HepG2 (cell line): ENCODE results near the gene PPIL6. TPM values are rescaled to one million over a fixed set of nuclear protein-coding genes. Genes with fewer than 3 reads are reported as not detected.

Source experiments
- DNMT1 ChIP-seq: sonication (generic); formaldehyde crosslinking; IDR thresholded peaks from 2 replicates; pipeline ENCODE4 v1.5.1; 2020; ENCODE audit warnings: mild to moderate bottlenecking, missing genetic modification reagents
- FIP1L1 ChIP-seq: fragments of 200-400 bp; formaldehyde crosslinking; IDR thresholded peaks from 2 replicates; pipeline ENCODE4 v1.6.1; 2018; ENCODE audit warnings: low read depth, mild to moderate bottlenecking, low read length, moderate library complexity, borderline replicate concordance; ENCODE audit not compliant: insufficient read depth
- HES4 ChIP-seq: sonication (generic); formaldehyde crosslinking; IDR thresholded peaks from 2 replicates; pipeline ENCODE4 v1.9.0; 2021; ENCODE audit warnings: mild to moderate bottlenecking, missing genetic modification reagents, borderline replicate concordance
- JUN ChIP-seq: sonication (generic); formaldehyde crosslinking; IDR thresholded peaks from 2 replicates; pipeline ENCODE4 v1.4.0; 2020; ENCODE audit warnings: mild to moderate bottlenecking, missing genetic modification reagents
- KLF15 ChIP-seq: sonication (generic); formaldehyde crosslinking; IDR thresholded peaks from 2 replicates; pipeline ENCODE4 v1.8.1; 2023; ENCODE audit warnings: borderline replicate concordance, mild to moderate bottlenecking, inconsistent platforms, missing genetic modification reagents, mixed read lengths
- LBX2 ChIP-seq: sonication (generic); formaldehyde crosslinking; IDR thresholded peaks from 2 replicates; pipeline ENCODE4 v1.5.0; 2020; ENCODE audit warnings: missing genetic modification reagents, mild to moderate bottlenecking, borderline replicate concordance
- NFIB ChIP-seq: sonication (generic); formaldehyde crosslinking; IDR thresholded peaks from 2 replicates; pipeline ENCODE4 v1.9.0; 2021; ENCODE audit warnings: missing genetic modification reagents, mild to moderate bottlenecking, borderline replicate concordance
- NKX3-1 ChIP-seq: sonication (generic); formaldehyde crosslinking; IDR thresholded peaks from 2 replicates; pipeline ENCODE4 v1.5.0; 2020; ENCODE audit warnings: missing genetic modification reagents
- PRPF4 ChIP-seq: fragments of 200-400 bp; formaldehyde crosslinking; IDR thresholded peaks from 2 replicates; pipeline ENCODE4 v1.6.1; 2016; ENCODE audit warnings: low read length, low read depth; ENCODE audit not compliant: poor library complexity, severe bottlenecking
- RORA ChIP-seq: sonication (generic); formaldehyde crosslinking; IDR thresholded peaks from 2 replicates; pipeline ENCODE4 v1.5.0; 2020; ENCODE audit warnings: mild to moderate bottlenecking, missing genetic modification reagents, moderate library complexity
- SIN3B ChIP-seq: fragments of 150-350 bp; IDR thresholded peaks from 2 replicates; pipeline ENCODE4 v1.6.1; 2014; ENCODE audit warnings: low read length
- XRCC5 ChIP-seq: fragments of 200-400 bp; formaldehyde crosslinking; optimal IDR thresholded peaks from 2 replicates; pipeline ENCODE3; 2017; ENCODE audit warnings: mild to moderate bottlenecking, low read length
- ZBTB7B ChIP-seq: sonication (generic); formaldehyde crosslinking; IDR thresholded peaks from 2 replicates; pipeline ENCODE4 v1.4.0; 2020; ENCODE audit warnings: missing genetic modification reagents
- ZFP90 ChIP-seq: sonication (generic); formaldehyde crosslinking; IDR thresholded peaks from 2 replicates; pipeline ENCODE4 v1.8.0; 2022; ENCODE audit warnings: missing genetic modification reagents, mild to moderate bottlenecking, inconsistent platforms, borderline replicate concordance
- ZNF337 ChIP-seq: sonication (generic); formaldehyde crosslinking; IDR thresholded peaks from 2 replicates; pipeline ENCODE4 v1.5.1; 2020; ENCODE audit warnings: missing genetic modification reagents, low read depth, mild to moderate bottlenecking, borderline replicate concordance
- ZNF367 ChIP-seq: sonication (generic); formaldehyde crosslinking; IDR thresholded peaks from 2 replicates; pipeline ENCODE4 v1.4.0; 2020; ENCODE audit warnings: missing genetic modification reagents, borderline replicate concordance
- ZNF512B ChIP-seq: sonication (generic); formaldehyde crosslinking; IDR thresholded peaks from 2 replicates; pipeline ENCODE4 v1.5.1; 2020; ENCODE audit warnings: missing genetic modification reagents, mild to moderate bottlenecking, borderline replicate concordance
- ZNF569 ChIP-seq: sonication (generic); formaldehyde crosslinking; IDR thresholded peaks from 2 replicates; pipeline ENCODE4 v1.5.0; 2020; ENCODE audit warnings: mild to moderate bottlenecking, missing genetic modification reagents, moderate library complexity, borderline replicate concordance
- ZNF607 ChIP-seq: sonication (generic); formaldehyde crosslinking; IDR thresholded peaks from 2 replicates; pipeline ENCODE4 v1.5.1; 2020; ENCODE audit warnings: missing genetic modification reagents, mild to moderate bottlenecking, borderline replicate concordance
- ZNF670 ChIP-seq: sonication (generic); formaldehyde crosslinking; IDR thresholded peaks from 2 replicates; pipeline ENCODE4 v1.8.0; 2022; ENCODE audit warnings: mild to moderate bottlenecking, missing genetic modification reagents, borderline replicate concordance
- ZNF720 ChIP-seq: sonication (generic); formaldehyde crosslinking; IDR thresholded peaks from 2 replicates; pipeline ENCODE4 v1.4.0; 2020; ENCODE audit warnings: missing genetic modification reagents
- ZSCAN30 ChIP-seq: sonication (generic); formaldehyde crosslinking; IDR thresholded peaks from 2 replicates; pipeline ENCODE4 v1.5.0; 2020; ENCODE audit warnings: mild to moderate bottlenecking, missing genetic modification reagents
- polyA plus RNA-seq, 8 experiments: library from polyadenylated mRNA; depleted of rRNA in 3 of 8; stranded (reverse) in 7 of 8; unstranded in 1 of 8; fragments of >200 nt; fragmentation: Illumina TruSeq in 4 of 8; extraction: Trizol in 4 of 8; gene quantifications; 2 replicates each; pipeline versions ENCODE4 v1.2.1 to v1.2.3, GENCODE V29; 2011 to 2016; ENCODE audit warnings: low read depth in 4 of 8, missing spikeins in 1 of 8, mixed read lengths in 1 of 8; ENCODE audit not compliant: insufficient read depth in 1 of 8
- total RNA-seq, 5 experiments: library from RNA; depleted of rRNA; stranded (reverse); fragments of >200 nt; fragmentation: Illumina TruSeq; extraction: Trizol; gene quantifications; 2 replicates each; pipeline ENCODE4 v1.2.3, GENCODE V29; 2016; ENCODE audit warnings: low read depth in 1 of 5
- TF ChIP-seq, protein P1 (sequence below): sonication (generic); formaldehyde crosslinking; IDR thresholded peaks from 2 replicates; pipeline ENCODE4 v1.8.0; 2022; ENCODE audit warnings: missing genetic modification reagents, mild to moderate bottlenecking, moderate library complexity, borderline replicate concordance

PPIL6 gene
- total and polyA plus RNA-seq, 2 of the 13 experiments (the other 11 are each of a cell fraction or from before 2014, with no cell fraction given), result 0.22 to 0.46 TPM

GRCh38 chr6:109440331-109441068 lies at the start of gene PPIL6, which contains the start of gene SMPD2 (continued):
- TF ChIP-seq ZNF337 (CRISPR knock-in tag) (no peak; the same call in 1 of the 2 replicates), KLF15 (peak; percentile 62; the same call in 1 of the 2 replicates), ZNF607 (peak; percentile 82), FIP1L1 (no peak), PRPF4 (no peak), ZSCAN30 (CRISPR knock-in tag) (no peak), SIN3B (no peak), ZFP90 (CRISPR knock-in tag) (no peak), XRCC5 (peak; percentile 75), JUN (CRISPR knock-in tag) (peak; percentile 63; the same call in 1 of the 2 replicates), ZNF512B (CRISPR knock-in tag) (no peak; the same call in 1 of the 2 replicates), ZBTB7B (CRISPR knock-in tag) (peak; percentile 76; the same call in 1 of the 2 replicates), DNMT1 (CRISPR knock-in tag) (no peak), HES4 (CRISPR knock-in tag) (peak; percentile 82; the same call in 1 of the 2 replicates), ZNF367 (CRISPR knock-in tag) (no peak), NFIB (CRISPR knock-in tag) (no peak), ZNF569 (CRISPR knock-in tag) (no peak), ZNF720 (CRISPR knock-in tag) (no peak), LBX2 (peak; percentile 84; the same call in 1 of the 2 replicates), RORA (no peak), NKX3-1 (CRISPR knock-in tag) (peak; percentile 30; the same call in 1 of the 2 replicates), ZNF670 (no peak)
- TF ChIP-seq, protein P1, sequence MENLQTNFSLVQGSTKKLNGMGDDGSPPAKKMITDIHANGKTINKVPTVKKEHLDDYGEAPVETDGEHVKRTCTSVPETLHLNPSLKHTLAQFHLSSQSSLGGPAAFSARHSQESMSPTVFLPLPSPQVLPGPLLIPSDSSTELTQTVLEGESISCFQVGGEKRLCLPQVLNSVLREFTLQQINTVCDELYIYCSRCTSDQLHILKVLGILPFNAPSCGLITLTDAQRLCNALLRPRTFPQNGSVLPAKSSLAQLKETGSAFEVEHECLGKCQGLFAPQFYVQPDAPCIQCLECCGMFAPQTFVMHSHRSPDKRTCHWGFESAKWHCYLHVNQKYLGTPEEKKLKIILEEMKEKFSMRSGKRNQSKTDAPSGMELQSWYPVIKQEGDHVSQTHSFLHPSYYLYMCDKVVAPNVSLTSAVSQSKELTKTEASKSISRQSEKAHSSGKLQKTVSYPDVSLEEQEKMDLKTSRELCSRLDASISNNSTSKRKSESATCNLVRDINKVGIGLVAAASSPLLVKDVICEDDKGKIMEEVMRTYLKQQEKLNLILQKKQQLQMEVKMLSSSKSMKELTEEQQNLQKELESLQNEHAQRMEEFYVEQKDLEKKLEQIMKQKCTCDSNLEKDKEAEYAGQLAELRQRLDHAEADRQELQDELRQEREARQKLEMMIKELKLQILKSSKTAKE, result no peak
